ENCODE results near the gene FBXO40. TPM values are rescaled to one million over a fixed set of nuclear protein-coding genes. Genes with fewer than 3 reads are reported as not detected.

Gene FBXO40
- total and polyA plus RNA-seq, 10 of the 15 experiments (the other 5 are each of a cell fraction or from before 2014, with no cell fraction given) = 0.03 to 0.05 (median 0.04) TPM; not detected in 7

- no peak; the same call in 2 of the 3 replicates for ATAC-seq
Observed at GRCh38 chr3:121659586-121659985, 66.4 kb downstream of the FBXO40 start.

More at GRCh38 chr3:121659586-121659985, 66.4 kb downstream of the FBXO40 start:
- Histone ChIP-seq H3K4me1 (ENCODE audit: control insufficient read depth, insufficient read depth, low read length) (peaks cover 35% of the 10 kb centered on the region), H3K79me2 (ENCODE audit: control insufficient read depth, insufficient read depth, low read length) (peaks cover 37% of the 10 kb centered on the region), H3K9ac (ENCODE audit: control insufficient read depth, insufficient read depth, low read length) (peak overlapping the region; percentile 75), H4K20me1 (ENCODE audit: control insufficient read depth, insufficient read depth) (no peaks in the 10 kb centered on the region), H3K4me3 (peak overlapping the region; percentile 61), H3K9me3 (replicated peaks; ENCODE audit: control insufficient read depth, insufficient read depth, low read length) (peaks cover 1% of the 10 kb centered on the region; the same call in 2 of the 3 replicates), H3K36me3 (ENCODE audit: control insufficient read depth in 2 of 2, insufficient read depth in 2 of 2, low read length in 1 of 2) (peaks cover 3 to 46% of the 10 kb centered on the region in 2 experiments; a peak in 2 of 4 replicates), H2AFZ (ENCODE audit: control insufficient read depth, low read depth, low read length) (no peak overlapping the region), H3K27me3 (replicated peaks in 1 of 2; ENCODE audit: control insufficient read depth in 2 of 2, insufficient read depth in 2 of 2, low read length in 1 of 2) (no peaks in the 10 kb centered on the region), H3K4me2 (ENCODE audit: control insufficient read depth, insufficient read depth) (peak overlapping the region; percentile 96), H3K27ac (ENCODE audit: control insufficient read depth, insufficient read depth) (peak overlapping the region; percentile 97)
- intact Hi-C loops (cut with micrococcal nuclease; ENCODE audit: unreplicated experiment) (loop anchor here (10.0 kb wide), 1 partner anchor 415 kb away; no protein-coding TSS in a partner anchor), in situ Hi-C loops (cut with MboI) (loop anchor here (10.0 kb wide), 1 partner anchor 1025 kb away; the partner anchor contains the start of gene PARP14)
- FAIRE-seq = no peak
- WGBS (ENCODE audit: insufficient coverage, insufficient replicate concordance, low lambda C conversion rate, missing lambda C conversion rate) = 56% methylated on average over 3 of the region's 3 CpGs
- CTCF ChIA-PET = interaction anchor here (1.2 kb wide), 1 partner anchor 71 kb away, joined by 3 read pairs; no protein-coding TSS in a partner anchor
- SMC1A ChIA-PET (ENCODE audit: uncharacterized antibody, unreplicated experiment) = interaction anchor here (0.7 to 4.1 kb wide), 5 partner anchors 9 to 149 kb away, joined by 3 to 18 read pairs (median 3); partner anchors contain the start of gene POLQ
- RAD21 ChIA-PET (ENCODE audit: unreplicated experiment) = interaction anchor here (1.3 to 1.5 kb wide), 2 partner anchors 178 to 442 kb away, joined by 3 to 5 read pairs; no protein-coding TSS in a partner anchor
- POLR2A ChIA-PET = interaction anchor here (1.3 to 2.4 kb wide), 3 partner anchors 9 to 174 kb away, joined by 3 to 14 read pairs (median 4); no protein-coding TSS in a partner anchor
- DNase-seq (ENCODE audit: low read depth, low spot score) = no peak
- TF ChIP-seq NFYB (IDR thresholded peaks at IDR 0.05; ENCODE audit: insufficient read depth, low read depth, low read length) (no peak), HDGF (IDR thresholded peaks at IDR 0.05) (no peak), TCF3 (IDR thresholded peaks at IDR 0.05; ENCODE audit: borderline replicate concordance, insufficient read depth, low read depth, low read length) (no peak), FOS (IDR thresholded peaks at IDR 0.05; ENCODE audit: borderline replicate concordance, extremely low read depth, insufficient read length) (no peak), SMAD1 (IDR thresholded peaks at IDR 0.05; ENCODE audit: low read depth, partially characterized antibody) (no peak), SP1 (IDR thresholded peaks at IDR 0.05; ENCODE audit: low read depth, low read length) (no peak), GABPA (IDR thresholded peaks at IDR 0.05; ENCODE audit: low read depth) (no peak), ETV6 (conservative IDR thresholded peaks at IDR 0.05 in 1 of 2, IDR thresholded peaks at IDR 0.05 in 1 of 2; ENCODE audit: borderline replicate concordance in 1 of 2, low read depth in 1 of 2) (no peak), CHD1 (IDR thresholded peaks at IDR 0.05; ENCODE audit: low read depth, low read length) (no peak), EZH2 (IDR thresholded peaks at IDR 0.05; ENCODE audit: borderline replicate concordance, control insufficient read depth, low read depth, low read length) (no peak), ZNF622 (IDR thresholded peaks at IDR 0.05) (no peak), CHD2 (IDR thresholded peaks at IDR 0.05; ENCODE audit: borderline replicate concordance, low read depth, low read length) (no peak)
- no TSS peak for BruUV-seq (replicated peaks)
